ENCODE results near the gene SLC29A3. TPM values are rescaled to one million over a fixed set of nuclear protein-coding genes. Genes with fewer than 3 reads are reported as not detected.
A peak's percentile ranks its signal among the peaks of the same experiment; 100 is the strongest.

Gene SLC29A3
- total and polyA plus RNA-seq, 10 of the 15 experiments (the other 5 are each of a cell fraction or from before 2014, with no cell fraction given) = 1.5 to 4.0 (median 2.7) TPM

GRCh38 chr10:71281646-71282322 lies 37.3 kb upstream of the SLC29A3 start (continued):
- no peak for TF ChIP-seq BCLAF1 (IDR thresholded peaks at IDR 0.05)
- TF ChIP-seq, protein P1, sequence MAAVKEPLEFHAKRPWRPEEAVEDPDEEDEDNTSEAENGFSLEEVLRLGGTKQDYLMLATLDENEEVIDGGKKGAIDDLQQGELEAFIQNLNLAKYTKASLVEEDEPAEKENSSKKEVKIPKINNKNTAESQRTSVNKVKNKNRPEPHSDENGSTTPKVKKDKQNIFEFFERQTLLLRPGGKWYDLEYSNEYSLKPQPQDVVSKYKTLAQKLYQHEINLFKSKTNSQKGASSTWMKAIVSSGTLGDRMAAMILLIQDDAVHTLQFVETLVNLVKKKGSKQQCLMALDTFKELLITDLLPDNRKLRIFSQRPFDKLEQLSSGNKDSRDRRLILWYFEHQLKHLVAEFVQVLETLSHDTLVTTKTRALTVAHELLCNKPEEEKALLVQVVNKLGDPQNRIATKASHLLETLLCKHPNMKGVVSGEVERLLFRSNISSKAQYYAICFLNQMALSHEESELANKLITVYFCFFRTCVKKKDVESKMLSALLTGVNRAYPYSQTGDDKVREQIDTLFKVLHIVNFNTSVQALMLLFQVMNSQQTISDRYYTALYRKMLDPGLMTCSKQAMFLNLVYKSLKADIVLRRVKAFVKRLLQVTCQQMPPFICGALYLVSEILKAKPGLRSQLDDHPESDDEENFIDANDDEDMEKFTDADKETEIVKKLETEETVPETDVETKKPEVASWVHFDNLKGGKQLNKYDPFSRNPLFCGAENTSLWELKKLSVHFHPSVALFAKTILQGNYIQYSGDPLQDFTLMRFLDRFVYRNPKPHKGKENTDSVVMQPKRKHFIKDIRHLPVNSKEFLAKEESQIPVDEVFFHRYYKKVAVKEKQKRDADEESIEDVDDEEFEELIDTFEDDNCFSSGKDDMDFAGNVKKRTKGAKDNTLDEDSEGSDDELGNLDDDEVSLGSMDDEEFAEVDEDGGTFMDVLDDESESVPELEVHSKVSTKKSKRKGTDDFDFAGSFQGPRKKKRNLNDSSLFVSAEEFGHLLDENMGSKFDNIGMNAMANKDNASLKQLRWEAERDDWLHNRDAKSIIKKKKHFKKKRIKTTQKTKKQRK (IDR thresholded peaks at IDR 0.05; ENCODE audit: low read depth, low read length) = no peak

GRCh38 chr10:71282323-71282680 lies 36.8 kb upstream of the SLC29A3 start:
- H3K79me2 ChIP-seq (ENCODE audit: control insufficient read depth, insufficient read depth, low read length) = no peaks in the 10 kb centered on the region
- no peaks in the 10 kb centered on the region for H4K20me1 ChIP-seq (ENCODE audit: control insufficient read depth, insufficient read depth)
- H3K27me3 ChIP-seq (replicated peaks in 1 of 2; ENCODE audit: control insufficient read depth in 2 of 2, insufficient read depth in 2 of 2, low read length in 1 of 2) = peaks cover 0 to 2% of the 10 kb centered on the region in 2 experiments; a peak in 2 of 4 replicates
- no peaks in the 10 kb centered on the region; the same call in 2 of the 3 replicates for H3K9me3 ChIP-seq (replicated peaks; ENCODE audit: control insufficient read depth, insufficient read depth, low read length)
- H3K9ac ChIP-seq (ENCODE audit: control insufficient read depth, insufficient read depth, low read length) = no peak overlapping the region
- ATAC-seq (no peak; the same call in 2 of the 3 replicates), FAIRE-seq (no peak), DNase-seq (ENCODE audit: low read depth, low spot score) (no peak)
- no peak overlapping the region for H3K27ac ChIP-seq (ENCODE audit: control insufficient read depth, insufficient read depth)
- BruUV-seq (replicated peaks) = no TSS peak
- TF ChIP-seq PAX5 (IDR thresholded peaks at IDR 0.05; ENCODE audit: borderline replicate concordance, low read depth, low read length) (0 out of 2 replicates have a peak, but pooled peaks have one; percentile 8), NBN (IDR thresholded peaks at IDR 0.05) (no peak)
- intact Hi-C loops (cut with micrococcal nuclease; ENCODE audit: unreplicated experiment) (no loop called here), in situ Hi-C loops (cut with MboI) (no loop called here)
- no peaks in the 10 kb centered on the region for H3K4me1 ChIP-seq (ENCODE audit: control insufficient read depth, insufficient read depth, low read length)
- CTCF ChIA-PET = no interaction called here
- no peak overlapping the region for H2AFZ ChIP-seq (ENCODE audit: control insufficient read depth, low read depth, low read length)
- POLR2A ChIA-PET = no interaction called here
- H3K4me2 ChIP-seq (ENCODE audit: control insufficient read depth, insufficient read depth) = no peak overlapping the region
- no peak overlapping the region for H3K4me3 ChIP-seq
- no peaks in the 10 kb centered on the region for H3K36me3 ChIP-seq (ENCODE audit: control insufficient read depth in 2 of 2, insufficient read depth in 2 of 2, low read length in 1 of 2)
- RAD21 ChIA-PET (ENCODE audit: unreplicated experiment) = no interaction called here
- WGBS (ENCODE audit: insufficient coverage, insufficient replicate concordance, low lambda C conversion rate, missing lambda C conversion rate) = 0% methylated on average over 2 of the region's 2 CpGs
- SMC1A ChIA-PET (ENCODE audit: uncharacterized antibody, unreplicated experiment) = no interaction called here

All from GM12878 (cell line).